K562 treated with DMSO at 1 percent for 24 hours (cell line): ENCODE measurements around the gene CT55. TPM values are rescaled to one million over a fixed set of nuclear protein-coding genes. Genes with fewer than 3 reads are reported as not detected.

Experiments used
- total RNA-seq: library from RNA; unstranded; fragments of 300-600 nt; gene quantifications from 2 replicates; pipeline ENCODE4 v1.2.3, GENCODE V29; 2022; ENCODE audit warnings: low read depth; ENCODE audit not compliant: insufficient read depth

Gene CT55
- total RNA-seq = 35.4 and 40.7 TPM in 2 replicates

GRCh38 chrX:135170877-135171519 is at the start of gene CT55:
CT55 (minus strand) TSS chrX:135171398; CDS start chrX:135171171, 227 bp downstream.

DNA sequence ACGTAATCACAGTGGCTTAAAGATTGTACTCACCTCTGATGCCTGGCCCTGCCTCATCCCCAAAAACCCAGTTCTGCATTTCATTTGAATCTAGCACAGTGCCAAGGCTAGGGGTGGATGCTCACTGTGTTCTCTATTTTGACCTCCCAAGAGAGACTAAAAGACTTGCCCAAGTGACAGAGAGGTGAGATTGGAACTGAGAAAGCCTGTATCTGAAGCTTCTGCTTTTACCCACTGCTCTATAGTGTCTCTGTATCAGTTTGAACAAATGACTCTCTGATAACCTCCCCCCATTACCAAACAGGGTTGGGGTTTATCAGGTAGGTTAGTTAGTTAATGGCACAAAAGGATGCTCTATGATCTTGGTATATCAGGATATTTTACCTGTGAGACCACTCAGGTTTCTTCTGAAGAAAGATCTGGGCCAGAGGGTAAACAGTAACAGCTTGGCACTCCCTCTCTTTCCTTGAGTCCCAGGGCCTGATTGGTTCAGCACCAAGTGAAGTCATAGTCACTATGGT is 51.1 kb downstream of the CT55 start, which contains the start of gene ETDB:
ETDB (minus strand) TSS at position 471 of the 521 bp plus-strand sequence. CDS start 1,265 bp downstream, outside the sequence.

Other genes starting within 250 kb of the CT55 start
- 11.6 and 12.1 TPM in 2 replicates for gene SMIM10, start 180.4 kb downstream of the CT55 start, total RNA-seq
- 1.6 and 2.0 TPM in 2 replicates for gene RTL8B, start 148.9 kb downstream of the CT55 start, total RNA-seq
- 207 and 233 TPM in 2 replicates for gene RTL8C, start 139.0 kb downstream of the CT55 start, total RNA-seq
- 208 and 221 TPM in 2 replicates for gene RTL8A, start 119.3 kb downstream of the CT55 start, total RNA-seq
- 0.57 TPM in 1 of 2 replicates, not detected in the other for gene SMIM10L2B, start 72.7 kb downstream of the CT55 start, total RNA-seq
- gene ETDB, start 50.9 kb downstream of the CT55 start, total RNA-seq = not detected in 2 replicates
- gene ETDA, start 80.7 kb upstream of the CT55 start, total RNA-seq = not detected in 2 replicates
- gene ETDC, start 138.1 kb upstream of the CT55 start, total RNA-seq = not detected in 2 replicates
- gene ZNF75D, start 172.7 kb upstream of the CT55 start, total RNA-seq = 4.0 and 6.0 TPM in 2 replicates
- gene ZNF449, start 173.4 kb upstream of the CT55 start, total RNA-seq = 1.4 TPM in 2 replicates